Measurements from ENCODE around the gene TLL1. TPM values are rescaled to one million over a fixed set of nuclear protein-coding genes. Genes with fewer than 3 reads are reported as not detected.

Gene TLL1
- total RNA-seq, 1 donor from 2014 or later: 9.6 TPM

- Histone ChIP-seq H3K27me3 (no peaks in the 10 kb centered on the region), H3K27ac (no peak overlapping the region), H3K4me3 (no peak overlapping the region), H3K4me1 (no peaks in the 10 kb centered on the region), H3K36me3 (no peaks in the 10 kb centered on the region), H3K9me3 (no peaks in the 10 kb centered on the region)
- no peak for TF ChIP-seq CTCF (IDR thresholded peaks at IDR 0.05)
- no peak for ATAC-seq
- intact Hi-C loops (cut with DNase I): no loop called here
- DNase-seq: no peak
These were observed 98.9 kb downstream of the TLL1 start for GRCh38 chr4:165971933-165972332.

- no peak for DNase-seq
- no peaks in the 10 kb centered on the region for H3K36me3 ChIP-seq
- no peaks in the 10 kb centered on the region for H3K4me1 ChIP-seq
- ATAC-seq: no peak
- no peaks in the 10 kb centered on the region for H3K9me3 ChIP-seq
- H3K27me3 ChIP-seq: no peaks in the 10 kb centered on the region
- H3K27ac ChIP-seq: no peak overlapping the region
- H3K4me3 ChIP-seq: no peak overlapping the region
- intact Hi-C loops (cut with DNase I): no loop called here
- no peak for TF ChIP-seq CTCF (IDR thresholded peaks at IDR 0.05)
These were observed 99.7 kb downstream of the TLL1 start for GRCh38 chr4:165972747-165973146.

- H3K27me3 ChIP-seq: no peaks in the 10 kb centered on the region
- no peaks in the 10 kb centered on the region for H3K4me1 ChIP-seq
- no peak for DNase-seq
- H3K9me3 ChIP-seq: no peaks in the 10 kb centered on the region
- intact Hi-C loops (cut with DNase I): no loop called here
- TF ChIP-seq CTCF (IDR thresholded peaks at IDR 0.05): no peak
- H3K4me3 ChIP-seq: no peak overlapping the region
- H3K36me3 ChIP-seq: no peaks in the 10 kb centered on the region
- H3K27ac ChIP-seq: no peak overlapping the region
- no peak for ATAC-seq
These were observed 109.9 kb downstream of the TLL1 start for GRCh38 chr4:165982934-165983333.

- H3K4me3 ChIP-seq: no peak overlapping the region
- no peaks in the 10 kb centered on the region for H3K4me1 ChIP-seq
- no peaks in the 10 kb centered on the region for H3K27me3 ChIP-seq
- intact Hi-C loops (cut with DNase I): no loop called here
- no peaks in the 10 kb centered on the region for H3K36me3 ChIP-seq
- no peak overlapping the region for H3K27ac ChIP-seq
- no peak for TF ChIP-seq CTCF (IDR thresholded peaks at IDR 0.05)
- no peaks in the 10 kb centered on the region for H3K9me3 ChIP-seq
- DNase-seq: no peak
- ATAC-seq: no peak
These were observed 114.1 kb downstream of the TLL1 start for GRCh38 chr4:165986956-165987698.

- H3K27me3 ChIP-seq: no peaks in the 10 kb centered on the region
- intact Hi-C loops (cut with DNase I): no loop called here
- ATAC-seq (no peak), DNase-seq (no peak)
- no peak overlapping the region for H3K27ac ChIP-seq
- H3K4me1 ChIP-seq: no peaks in the 10 kb centered on the region
- H3K9me3 ChIP-seq: no peaks in the 10 kb centered on the region
- no peak overlapping the region for H3K4me3 ChIP-seq
- H3K36me3 ChIP-seq: no peaks in the 10 kb centered on the region
- TF ChIP-seq CTCF (IDR thresholded peaks at IDR 0.05): no peak
These were observed 118.5 kb downstream of the TLL1 start for GRCh38 chr4:165991325-165992180.

Data from upper lobe of right lung (tissue), 1 donor.